ENCODE results near the gene CASP5.

The CASP5 gene

DNA sequence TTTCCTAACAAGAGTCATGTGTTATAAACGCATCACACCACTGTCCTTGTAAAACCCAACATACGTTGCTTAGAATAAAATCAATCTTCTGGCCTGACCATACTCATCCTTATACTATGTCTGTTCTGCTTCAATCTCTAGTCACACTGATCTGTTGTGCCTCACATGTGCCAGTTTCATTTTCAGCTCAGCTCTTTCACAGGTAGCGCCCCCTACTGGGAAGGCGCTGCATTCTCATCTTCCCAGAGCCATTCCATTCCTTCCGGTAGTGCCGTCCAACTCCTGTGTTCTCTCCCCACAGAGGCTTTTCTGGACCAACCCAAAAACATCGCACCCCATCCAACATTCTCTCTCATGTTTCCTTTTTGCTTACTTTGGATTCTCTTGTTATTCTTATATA, 22.2 kb downstream of the CASP5 start:
- Histone ChIP-seq H3K27me3 (no peaks in the 10 kb centered on the region), H3K4me1 (no peaks in the 10 kb centered on the region), H3K36me3 (no peaks in the 10 kb centered on the region), H3K4me3 (no peak overlapping the region), H3K9me3 (no peaks in the 10 kb centered on the region), H3K27ac (no peak overlapping the region)
- TF ChIP-seq, protein P1, sequence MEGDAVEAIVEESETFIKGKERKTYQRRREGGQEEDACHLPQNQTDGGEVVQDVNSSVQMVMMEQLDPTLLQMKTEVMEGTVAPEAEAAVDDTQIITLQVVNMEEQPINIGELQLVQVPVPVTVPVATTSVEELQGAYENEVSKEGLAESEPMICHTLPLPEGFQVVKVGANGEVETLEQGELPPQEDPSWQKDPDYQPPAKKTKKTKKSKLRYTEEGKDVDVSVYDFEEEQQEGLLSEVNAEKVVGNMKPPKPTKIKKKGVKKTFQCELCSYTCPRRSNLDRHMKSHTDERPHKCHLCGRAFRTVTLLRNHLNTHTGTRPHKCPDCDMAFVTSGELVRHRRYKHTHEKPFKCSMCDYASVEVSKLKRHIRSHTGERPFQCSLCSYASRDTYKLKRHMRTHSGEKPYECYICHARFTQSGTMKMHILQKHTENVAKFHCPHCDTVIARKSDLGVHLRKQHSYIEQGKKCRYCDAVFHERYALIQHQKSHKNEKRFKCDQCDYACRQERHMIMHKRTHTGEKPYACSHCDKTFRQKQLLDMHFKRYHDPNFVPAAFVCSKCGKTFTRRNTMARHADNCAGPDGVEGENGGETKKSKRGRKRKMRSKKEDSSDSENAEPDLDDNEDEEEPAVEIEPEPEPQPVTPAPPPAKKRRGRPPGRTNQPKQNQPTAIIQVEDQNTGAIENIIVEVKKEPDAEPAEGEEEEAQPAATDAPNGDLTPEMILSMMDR (IDR thresholded peaks at IDR 0.05): peak; percentile 21 to 36
- DNase-seq: no peak
- intact Hi-C loops (cut with DNase I; ENCODE audit: low total_unique reads): no loop called here

GRCh38 chr11:105000167-105000566, 22.8 kb downstream of the CASP5 start:
- Histone ChIP-seq H3K9me3 (no peaks in the 10 kb centered on the region), H3K36me3 (no peaks in the 10 kb centered on the region), H3K4me3 (no peak overlapping the region), H3K4me1 (no peaks in the 10 kb centered on the region), H3K27me3 (no peaks in the 10 kb centered on the region), H3K27ac (no peak overlapping the region)
- intact Hi-C loops (cut with DNase I; ENCODE audit: low total_unique reads): no loop called here
- no peak for DNase-seq
- TF ChIP-seq, protein P1 (IDR thresholded peaks at IDR 0.05): no peak

GRCh38 chr11:104999721-105000120, 23.2 kb downstream of the CASP5 start:
- Histone ChIP-seq H3K9me3 (no peaks in the 10 kb centered on the region), H3K36me3 (no peaks in the 10 kb centered on the region), H3K27me3 (no peaks in the 10 kb centered on the region), H3K4me3 (no peak overlapping the region), H3K4me1 (no peaks in the 10 kb centered on the region), H3K27ac (no peak overlapping the region)
- intact Hi-C loops (cut with DNase I; ENCODE audit: low total_unique reads): no loop called here
- TF ChIP-seq, protein P1 (IDR thresholded peaks at IDR 0.05): no peak
- DNase-seq: no peak

DNA sequence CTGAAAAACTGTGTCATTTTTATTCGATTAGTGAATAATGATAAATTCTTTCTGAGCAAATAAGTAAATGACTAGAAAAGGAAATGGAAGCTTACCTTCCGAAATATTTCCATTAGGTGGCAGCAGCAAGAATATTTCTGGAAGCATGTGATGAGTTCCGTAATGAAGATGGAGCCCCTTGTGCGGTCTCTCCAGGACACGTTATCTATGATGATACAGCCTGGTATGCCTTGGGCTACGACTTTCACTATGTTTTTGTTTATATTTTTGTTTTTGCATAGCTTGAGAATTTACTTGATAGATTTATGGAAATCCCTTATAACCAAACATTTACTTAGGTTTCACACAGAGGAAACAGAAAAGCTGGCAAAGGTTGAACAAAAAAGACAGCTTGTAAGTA, 25.7 kb downstream of the CASP5 start:
- no peaks in the 10 kb centered on the region for H3K36me3 ChIP-seq
- H3K4me3 ChIP-seq: no peak overlapping the region
- no peak overlapping the region for H3K27ac ChIP-seq
- H3K9me3 ChIP-seq: no peaks in the 10 kb centered on the region
- intact Hi-C loops (cut with DNase I; ENCODE audit: low total_unique reads): no loop called here
- TF ChIP-seq, protein P1 (IDR thresholded peaks at IDR 0.05): no peak
- DNase-seq: no peak
- no peaks in the 10 kb centered on the region for H3K4me1 ChIP-seq
- H3K27me3 ChIP-seq: no peaks in the 10 kb centered on the region

GRCh38 chr11:104995001-104995408, 28.0 kb downstream of the CASP5 start:
- H3K4me1 ChIP-seq: no peaks in the 10 kb centered on the region
- no peaks in the 10 kb centered on the region for H3K27me3 ChIP-seq
- no peak for DNase-seq
- no peak overlapping the region for H3K27ac ChIP-seq
- intact Hi-C loops (cut with DNase I; ENCODE audit: low total_unique reads): no loop called here
- no peaks in the 10 kb centered on the region for H3K9me3 ChIP-seq
- no peaks in the 10 kb centered on the region for H3K36me3 ChIP-seq
- TF ChIP-seq, protein P1 (IDR thresholded peaks at IDR 0.05): no peak
- no peak overlapping the region for H3K4me3 ChIP-seq

DNA sequence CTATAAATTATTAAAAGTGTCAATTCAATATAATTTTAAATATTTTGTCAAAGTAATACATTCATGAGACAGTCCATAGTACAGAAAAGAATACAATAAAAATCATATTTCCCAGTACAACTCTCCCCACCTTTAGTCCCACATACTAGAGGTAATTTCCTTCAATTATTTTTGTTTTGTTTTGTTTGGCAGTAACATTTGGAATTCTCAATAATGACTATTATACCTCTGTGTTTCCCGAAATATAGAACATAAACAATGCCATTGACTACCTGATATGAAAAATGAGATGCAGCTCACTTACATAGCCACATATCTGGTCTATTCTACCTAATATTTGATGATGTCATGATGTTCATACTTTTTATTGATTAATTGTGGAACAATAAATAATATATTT, 30.2 kb downstream of the CASP5 start:
- H3K36me3 ChIP-seq: no peaks in the 10 kb centered on the region
- H3K27ac ChIP-seq: no peak overlapping the region
- H3K4me1 ChIP-seq: no peaks in the 10 kb centered on the region
- intact Hi-C loops (cut with DNase I; ENCODE audit: low total_unique reads): no loop called here
- H3K4me3 ChIP-seq: no peak overlapping the region
- H3K9me3 ChIP-seq: peaks cover 0 to 10% (median 6%) of the 10 kb centered on the region in 3 donors
- no peak for DNase-seq
- TF ChIP-seq, protein P1 (IDR thresholded peaks at IDR 0.05): no peak
- no peaks in the 10 kb centered on the region for H3K27me3 ChIP-seq
